HPDE6-E6E7 (cell line): Measurements from ENCODE around the gene MYO15B.
A peak's percentile ranks its signal among the peaks of the same experiment; 100 is the strongest.

Experiments used
- DNase-seq: peaks from one replicate; pipeline ENCODE4 v3.0.0; 2011; ENCODE audit warnings: missing footprints; ENCODE audit errors: extremely low spot score

The MYO15B gene

GRCh38 chr17:75558666-75559530 is 28.7 kb upstream of the MYO15B start:
- no peak for DNase-seq

- DNase-seq = no peak
Measured at GRCh38 chr17:75559958-75560533, 27.6 kb upstream of the MYO15B start.

- DNase-seq = no peak
Measured at GRCh38 chr17:75561927-75562603, 25.5 kb upstream of the MYO15B start.

GRCh38 chr17:75563063-75563758 is 24.4 kb upstream of the MYO15B start:
- no peak for DNase-seq

GRCh38 chr17:75564195-75564594 is 23.4 kb upstream of the MYO15B start:
- no peak for DNase-seq

GRCh38 chr17:75565066-75565465 is 22.5 kb upstream of the MYO15B start:
- DNase-seq = peak; percentile 70

- DNase-seq = no peak
Measured at GRCh38 chr17:75565618-75566017, 22.0 kb upstream of the MYO15B start.

GRCh38 chr17:75566416-75566815 is 21.2 kb upstream of the MYO15B start:
- DNase-seq = no peak

GRCh38 chr17:75566834-75567233 is 20.8 kb upstream of the MYO15B start:
- DNase-seq = no peak

GRCh38 chr17:75568412-75569255 is 19.0 kb upstream of the MYO15B start:
- no peak for DNase-seq

- no peak for DNase-seq
Measured at GRCh38 chr17:75570034-75570676, 17.4 kb upstream of the MYO15B start.

GRCh38 chr17:75570772-75571171 is 16.8 kb upstream of the MYO15B start:
- DNase-seq = no peak

- DNase-seq = no peak
Measured at GRCh38 chr17:75571197-75571884, 16.3 kb upstream of the MYO15B start.

GRCh38 chr17:75571885-75572215 is 15.8 kb upstream of the MYO15B start:
- no peak for DNase-seq

GRCh38 chr17:75572713-75573539 is 14.7 kb upstream of the MYO15B start:
- no peak for DNase-seq

- no peak for DNase-seq
Measured at GRCh38 chr17:75573540-75573957, 14.1 kb upstream of the MYO15B start.

GRCh38 chr17:75573994-75574393 is 13.6 kb upstream of the MYO15B start:
- no peak for DNase-seq

- no peak for DNase-seq
Measured at GRCh38 chr17:75574404-75575036, 13.1 kb upstream of the MYO15B start.

GRCh38 chr17:75575197-75575596 is 12.4 kb upstream of the MYO15B start:
- no peak for DNase-seq
